Measurements from ENCODE around the gene TTLL5. TPM values are rescaled to one million over a fixed set of nuclear protein-coding genes. Genes with fewer than 3 reads are reported as not detected.
A peak's percentile ranks its signal among the peaks of the same experiment; 100 is the strongest.

The TTLL5 gene
- total RNA-seq, 1 experiment from 2014 or later, result 34.7 TPM

- no peaks in the 10 kb centered on the region for H4K20me1 ChIP-seq (ENCODE audit: low read length)
- no peak for TF ChIP-seq EZH2 (IDR thresholded peaks at IDR 0.05; ENCODE audit: low read length, unreplicated experiment)
- H3K9me3 ChIP-seq (ENCODE audit: low read length), result no peaks in the 10 kb centered on the region
- no peaks in the 10 kb centered on the region for H3F3A ChIP-seq (ENCODE audit: low read length, unreplicated experiment)
- no peak overlapping the region for H2AFZ ChIP-seq (ENCODE audit: low read length)
- ATAC-seq (no peak), DNase-seq (no peak)
- POLR2A ChIA-PET (ENCODE audit: unreplicated experiment), result no interaction called here
- peak overlapping the region; percentile 99 for H3K4me2 ChIP-seq (ENCODE audit: low read length)
- CTCF ChIA-PET, result interaction anchor here (1.1 to 3.1 kb wide), 6 partner anchors 73 to 271 kb away, joined by 3 to 26 read pairs (median 10); no protein-coding TSS in a partner anchor
- intact Hi-C loops (cut with micrococcal nuclease), result loop anchor here (1.0 kb wide), 1 partner anchor 74 kb away; no protein-coding TSS in a partner anchor
- H3K9me2 ChIP-seq (replicated peaks; ENCODE audit: low read length), result no peaks in the 10 kb centered on the region
- peak overlapping the region; percentile 96; the same call in 1 of the 2 replicates for H3K4me3 ChIP-seq (ENCODE audit: low read length)
- no peaks in the 10 kb centered on the region for H3K27me3 ChIP-seq (ENCODE audit: low read length)
- 0 out of 2 replicates have a peak overlapping the region, but pooled peaks have one; percentile 3 for H3K9ac ChIP-seq (ENCODE audit: low read length)
- no TSS peak for BruUV-seq (replicated peaks)
- H3K27ac ChIP-seq (ENCODE audit: low read length), result no peak overlapping the region
- peaks cover 34% of the 10 kb centered on the region for H3K4me1 ChIP-seq (ENCODE audit: insufficient read depth, low read length)
- no peaks in the 10 kb centered on the region for H3K36me3 ChIP-seq (ENCODE audit: low read depth, low read length)
- peaks cover 17% of the 10 kb centered on the region; the same call in 1 of the 2 replicates for H3K79me2 ChIP-seq (ENCODE audit: low read length)
Measured at GRCh38 chr14:75979648-75980565, 318.9 kb downstream of the TTLL5 start.

- peak overlapping the region; percentile 99 for H3K4me2 ChIP-seq (ENCODE audit: low read length)
Measured at GRCh38 chr14:75980856-75981255, 319.8 kb downstream of the TTLL5 start.

More at GRCh38 chr14:75980856-75981255, 319.8 kb downstream of the TTLL5 start:
- H3K4me1 ChIP-seq (ENCODE audit: insufficient read depth, low read length), result peaks cover 39% of the 10 kb centered on the region
- no peak for TF ChIP-seq CTCF (conservative IDR thresholded peaks at IDR 0.05; ENCODE audit: low read depth, low read length)
- TF ChIP-seq EZH2phosphoT487 (IDR thresholded peaks at IDR 0.05; ENCODE audit: borderline replicate concordance, low read length), result no peak
- no peak for TF ChIP-seq EZH2 (IDR thresholded peaks at IDR 0.05; ENCODE audit: low read length, unreplicated experiment)
- H3K27ac ChIP-seq (ENCODE audit: low read length), result peak overlapping the region; percentile 85
- POLR2A ChIA-PET (ENCODE audit: unreplicated experiment), result no interaction called here
- H3K36me3 ChIP-seq (ENCODE audit: low read depth, low read length), result no peaks in the 10 kb centered on the region
- H3K9ac ChIP-seq (ENCODE audit: low read length), result peak overlapping the region; percentile 96
- H3K9me2 ChIP-seq (replicated peaks; ENCODE audit: low read length), result no peaks in the 10 kb centered on the region
- intact Hi-C loops (cut with micrococcal nuclease), result no loop called here
- H3F3A ChIP-seq (ENCODE audit: low read length, unreplicated experiment), result no peaks in the 10 kb centered on the region
- H3K9me3 ChIP-seq (ENCODE audit: low read length), result no peaks in the 10 kb centered on the region
- no peak for ATAC-seq
- peak overlapping the region; percentile 99; the same call in 1 of the 2 replicates for H2AFZ ChIP-seq (ENCODE audit: low read length)
- H3K27me3 ChIP-seq (ENCODE audit: low read length), result no peaks in the 10 kb centered on the region
- H4K20me1 ChIP-seq (ENCODE audit: low read length), result no peaks in the 10 kb centered on the region
- peak overlapping the region; percentile 96 for H3K4me3 ChIP-seq (ENCODE audit: low read length)
- CTCF ChIA-PET, result interaction anchor here (0.8 to 3.1 kb wide), 2 partner anchors 186 to 272 kb away, joined by 3 to 26 read pairs; no protein-coding TSS in a partner anchor
- BruUV-seq (replicated peaks), result no TSS peak
- H3K79me2 ChIP-seq (ENCODE audit: low read length), result peaks cover 17% of the 10 kb centered on the region; the same call in 1 of the 2 replicates
- DNase-seq, result peak; percentile 36

All from PC-3 (cell line).